AG10803 (cell line): ENCODE results near the gene MKRN2OS.

Source experiments
- DNase-seq: peaks from one replicate; pipeline ENCODE4 v3.0.0; 2010; ENCODE audit warnings: low read depth
- H3K4me3 ChIP-seq: 2 replicates; pipeline ENCODE4 v1.5.1; 2011; ENCODE audit warnings: mild to moderate bottlenecking, low read length, control low read depth
- CTCF ChIP-seq: conservative IDR thresholded peaks from 2 replicates; pipeline ENCODE4 v1.5.1; 2011; ENCODE audit warnings: mild to moderate bottlenecking, low read length, control low read depth, inconsistent platforms

Gene MKRN2OS

GRCh38 chr3:12586403-12586802 lies 41.1 kb upstream of the MKRN2OS start:
- no peak for TF ChIP-seq CTCF
- no peak overlapping the region for H3K4me3 ChIP-seq
- DNase-seq = no peak

- H3K4me3 ChIP-seq = no peak overlapping the region
- no peak for TF ChIP-seq CTCF
- DNase-seq = no peak
Observed at GRCh38 chr3:12585970-12586369, 40.7 kb upstream of the MKRN2OS start.

DNA sequence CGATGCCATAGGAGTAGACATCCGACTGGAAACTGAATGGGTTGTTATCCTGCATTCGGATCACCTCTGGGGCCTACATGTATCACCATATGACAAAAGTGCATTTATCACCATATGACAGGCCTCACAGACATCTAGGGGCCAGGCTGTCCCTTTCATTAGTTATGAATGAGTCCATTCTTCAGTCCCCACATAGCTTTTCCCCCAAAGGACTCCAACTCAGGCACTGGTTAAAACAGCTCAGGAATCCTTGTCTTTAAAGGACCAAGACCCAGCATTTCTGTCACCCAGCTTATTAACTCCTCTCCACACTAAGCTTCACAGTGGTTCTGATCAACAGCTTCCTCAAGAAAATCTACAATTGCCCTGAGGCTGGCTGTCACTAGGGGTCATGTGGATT lies 39.9 kb upstream of the MKRN2OS start:
- no peak for TF ChIP-seq CTCF
- no peak for DNase-seq
- no peak overlapping the region for H3K4me3 ChIP-seq

DNA sequence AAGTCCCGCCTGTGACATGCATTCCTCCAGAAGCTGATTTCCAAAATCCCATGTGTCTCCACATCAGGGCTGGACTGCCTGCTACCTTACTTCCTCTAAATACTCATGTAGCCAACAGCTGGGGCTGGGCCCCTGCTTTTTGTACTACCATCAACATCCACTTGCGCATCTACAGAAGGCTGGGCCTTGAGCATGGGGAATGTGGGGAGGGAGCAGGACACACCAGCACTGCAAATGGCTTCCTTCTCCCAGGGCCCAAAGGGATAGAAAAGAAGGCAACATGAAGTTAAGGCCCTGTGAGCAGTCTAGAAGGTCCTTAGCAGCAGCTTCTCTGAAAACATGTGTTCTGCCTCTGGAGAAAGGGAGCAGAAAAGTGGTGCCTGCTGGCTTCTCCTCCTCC lies 38.8 kb upstream of the MKRN2OS start:
- no peak for TF ChIP-seq CTCF
- no peak overlapping the region for H3K4me3 ChIP-seq
- DNase-seq = no peak

DNA sequence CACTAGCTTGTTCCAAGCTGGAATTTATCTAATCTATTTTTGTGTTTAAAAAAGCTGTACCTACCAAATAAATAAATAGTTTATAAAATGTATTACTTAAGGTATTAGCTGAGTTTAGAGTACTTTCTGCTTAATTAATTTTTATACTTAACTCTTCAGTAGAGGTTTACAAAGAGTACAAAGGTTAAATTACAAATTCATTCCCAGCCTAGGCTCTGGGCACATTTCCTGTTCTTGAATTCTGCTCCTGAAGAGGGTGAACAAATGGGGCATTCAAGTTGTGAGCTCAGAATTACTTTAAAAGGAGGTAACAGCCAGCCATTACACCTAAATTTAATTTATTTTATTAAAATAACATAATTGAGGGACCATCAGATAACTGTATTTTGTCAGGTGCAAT lies 38.0 kb upstream of the MKRN2OS start:
- no peak for DNase-seq
- no peak for TF ChIP-seq CTCF
- no peak overlapping the region for H3K4me3 ChIP-seq

DNA sequence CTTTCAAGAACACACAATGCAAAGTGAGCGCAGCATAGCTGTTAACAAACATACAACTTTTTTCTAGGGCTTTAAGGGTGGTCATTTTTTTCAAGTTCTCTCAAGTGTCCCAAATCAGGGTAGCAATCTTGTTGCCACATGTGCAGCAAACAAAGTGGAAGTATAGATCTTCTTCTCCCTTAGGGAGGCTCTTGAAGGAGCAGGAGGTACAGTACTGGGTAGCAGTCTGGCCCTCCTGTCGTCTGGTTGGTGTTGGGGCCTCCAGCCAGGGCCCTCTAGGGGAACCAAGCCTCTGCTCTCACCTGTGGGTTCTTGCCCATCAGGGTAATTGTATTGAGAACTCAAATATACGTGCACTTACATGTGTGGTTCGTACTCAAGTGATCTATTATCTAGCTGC lies 37.4 kb upstream of the MKRN2OS start:
- no peak for TF ChIP-seq CTCF
- H3K4me3 ChIP-seq = no peak overlapping the region
- no peak for DNase-seq

- DNase-seq = peak; percentile 40
- no peak for TF ChIP-seq CTCF
- no peak overlapping the region for H3K4me3 ChIP-seq
Observed at GRCh38 chr3:12579905-12580304, 34.6 kb upstream of the MKRN2OS start.
